ENCODE results near the gene ADAMTS17.

ADAMTS17 gene

GRCh38 chr15:100032358-100033085 lies 309.3 kb downstream of the ADAMTS17 start:
- no peak for TF ChIP-seq CTCF (IDR thresholded peaks at IDR 0.05)

- TF ChIP-seq CTCF (IDR thresholded peaks at IDR 0.05) = no peak
These were observed 310.0 kb downstream of the ADAMTS17 start for GRCh38 chr15:100031665-100032357.

GRCh38 chr15:100030586-100031229 lies 311.1 kb downstream of the ADAMTS17 start:
- no peak for TF ChIP-seq CTCF (IDR thresholded peaks at IDR 0.05)

- no peak for TF ChIP-seq CTCF (IDR thresholded peaks at IDR 0.05)
These were observed 311.8 kb downstream of the ADAMTS17 start for GRCh38 chr15:100029868-100030479.

- no peak for TF ChIP-seq CTCF (IDR thresholded peaks at IDR 0.05)
These were observed 312.7 kb downstream of the ADAMTS17 start for GRCh38 chr15:100029045-100029444.

- no peak for TF ChIP-seq CTCF (IDR thresholded peaks at IDR 0.05)
These were observed 315.7 kb downstream of the ADAMTS17 start for GRCh38 chr15:100026041-100026440.

- no peak for TF ChIP-seq CTCF (IDR thresholded peaks at IDR 0.05)
These were observed 319.0 kb downstream of the ADAMTS17 start for GRCh38 chr15:100022806-100023205.

Data from LNCAP (cell line).